ENCODE measurements around the gene RNF150.

RNF150 gene

DNA sequence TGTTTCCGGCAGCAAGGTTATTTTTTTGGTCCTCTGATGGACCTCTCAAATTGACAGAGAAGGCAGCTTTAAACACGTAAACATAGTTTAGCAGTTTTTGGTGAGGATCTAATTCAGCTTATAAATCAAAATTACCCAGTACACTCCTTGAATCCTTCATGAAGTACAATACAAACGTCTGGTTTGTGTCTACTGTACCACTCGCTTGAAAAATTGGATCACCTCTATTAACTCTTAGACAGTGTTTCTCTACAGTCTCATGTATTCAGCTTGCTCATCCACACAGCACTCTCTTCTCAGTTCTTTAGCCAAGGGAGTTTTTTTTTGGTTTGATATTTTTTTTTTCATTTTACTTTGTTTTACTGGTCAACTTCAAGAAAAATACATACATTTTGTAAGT lies 113.5 kb downstream of the RNF150 start:
- H3K4me1 ChIP-seq (ENCODE audit: insufficient read depth, insufficient read length): no peaks in the 10 kb centered on the region
- no peaks in the 10 kb centered on the region for H3K36me3 ChIP-seq (ENCODE audit: insufficient read depth, insufficient read length, low read length)
- H3K4me3 ChIP-seq (ENCODE audit: insufficient read length, low read depth): no peak overlapping the region
- H3K27me3 ChIP-seq (ENCODE audit: insufficient read depth, insufficient read length): no peaks in the 10 kb centered on the region
- no peak overlapping the region for H3K9ac ChIP-seq (ENCODE audit: insufficient read length, low read depth)
- H3K9me3 ChIP-seq (ENCODE audit: insufficient read depth, low read length): no peaks in the 10 kb centered on the region
- no peak for DNase-seq (ENCODE audit: low read depth, low spot score)
- no peak for TF ChIP-seq SUZ12 (IDR thresholded peaks at IDR 0.05; ENCODE audit: extremely low read depth, insufficient read depth, insufficient read length)
- TF ChIP-seq YY1 (IDR thresholded peaks at IDR 0.05; ENCODE audit: insufficient read depth, insufficient read length): no peak
- TF ChIP-seq ZNF274 (IDR thresholded peaks at IDR 0.05; ENCODE audit: low read depth, low read length): no peak

DNA sequence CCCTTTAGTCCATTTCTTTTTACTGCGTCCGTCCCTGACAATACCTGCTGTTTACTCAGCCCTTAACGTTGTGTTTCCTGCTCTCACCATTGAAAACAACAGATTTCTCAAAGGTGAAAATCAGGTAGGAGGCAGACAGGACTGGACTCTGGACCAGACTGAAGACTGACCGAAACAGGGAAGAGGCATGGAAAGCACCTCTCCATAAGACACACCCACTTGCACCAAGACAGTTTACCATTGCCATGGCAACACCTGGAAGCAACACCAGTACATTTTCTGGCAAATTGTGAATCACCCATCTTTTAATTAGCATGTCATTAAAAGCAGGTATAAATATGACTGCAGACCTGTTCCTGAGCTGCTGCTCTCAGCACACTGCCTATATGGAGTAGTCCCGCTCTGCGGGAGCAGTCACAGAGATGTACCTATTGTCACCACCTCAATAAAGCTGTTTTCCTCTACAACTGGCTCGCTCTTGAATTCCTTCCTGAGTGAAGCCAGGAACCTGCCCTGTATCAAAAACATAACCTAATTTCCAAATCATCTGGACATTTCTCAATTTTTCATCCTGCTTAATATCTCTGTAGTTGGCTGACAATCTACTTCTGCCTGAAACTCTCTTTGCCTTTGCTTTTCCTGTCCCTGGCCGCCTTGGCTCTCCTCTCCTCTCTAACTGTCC lies 117.0 kb downstream of the RNF150 start:
- Histone ChIP-seq H3K9me3 (ENCODE audit: insufficient read depth, low read length) (no peaks in the 10 kb centered on the region), H3K9ac (ENCODE audit: insufficient read length, low read depth) (no peak overlapping the region), H3K4me3 (ENCODE audit: insufficient read length, low read depth) (no peak overlapping the region), H3K36me3 (ENCODE audit: insufficient read depth, insufficient read length, low read length) (no peaks in the 10 kb centered on the region), H3K4me1 (ENCODE audit: insufficient read depth, insufficient read length) (no peaks in the 10 kb centered on the region), H3K27me3 (ENCODE audit: insufficient read depth, insufficient read length) (no peaks in the 10 kb centered on the region)
- DNase-seq (ENCODE audit: low read depth, low spot score): no peak
- no peak for TF ChIP-seq ZNF274 (IDR thresholded peaks at IDR 0.05; ENCODE audit: low read depth, low read length)

DNA sequence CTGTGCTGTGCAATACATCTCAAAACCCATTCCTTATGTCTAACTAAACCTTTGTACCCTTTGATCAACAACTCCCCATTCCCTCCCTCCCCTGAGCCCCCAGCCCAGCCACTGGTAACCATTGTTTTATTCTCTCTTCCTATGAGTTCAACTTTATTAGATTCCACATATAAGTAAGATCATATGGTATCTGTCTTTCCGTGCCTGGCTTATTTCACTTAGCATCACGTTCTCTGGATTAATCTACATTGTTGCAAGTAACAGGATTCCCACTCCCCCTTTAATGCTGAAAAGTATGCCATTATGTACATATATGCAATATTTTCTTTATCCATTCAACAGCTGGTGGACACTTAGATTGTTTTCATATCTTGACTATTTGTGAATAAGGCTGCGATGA lies 119.4 kb downstream of the RNF150 start:
- H3K27me3 ChIP-seq (ENCODE audit: insufficient read depth, insufficient read length): no peaks in the 10 kb centered on the region
- H3K4me3 ChIP-seq (ENCODE audit: insufficient read length, low read depth): no peak overlapping the region
- H3K36me3 ChIP-seq (ENCODE audit: insufficient read depth, insufficient read length, low read length): no peaks in the 10 kb centered on the region
- H3K9me3 ChIP-seq (ENCODE audit: insufficient read depth, low read length): no peaks in the 10 kb centered on the region
- no peaks in the 10 kb centered on the region for H3K4me1 ChIP-seq (ENCODE audit: insufficient read depth, insufficient read length)
- no peak overlapping the region for H3K9ac ChIP-seq (ENCODE audit: insufficient read length, low read depth)
- no peak for DNase-seq (ENCODE audit: low read depth, low spot score)
- no peak for TF ChIP-seq YY1 (IDR thresholded peaks at IDR 0.05; ENCODE audit: insufficient read depth, insufficient read length)
- no peak for TF ChIP-seq ZNF274 (IDR thresholded peaks at IDR 0.05; ENCODE audit: low read depth, low read length)
- TF ChIP-seq SUZ12 (IDR thresholded peaks at IDR 0.05; ENCODE audit: extremely low read depth, insufficient read depth, insufficient read length): no peak

DNA sequence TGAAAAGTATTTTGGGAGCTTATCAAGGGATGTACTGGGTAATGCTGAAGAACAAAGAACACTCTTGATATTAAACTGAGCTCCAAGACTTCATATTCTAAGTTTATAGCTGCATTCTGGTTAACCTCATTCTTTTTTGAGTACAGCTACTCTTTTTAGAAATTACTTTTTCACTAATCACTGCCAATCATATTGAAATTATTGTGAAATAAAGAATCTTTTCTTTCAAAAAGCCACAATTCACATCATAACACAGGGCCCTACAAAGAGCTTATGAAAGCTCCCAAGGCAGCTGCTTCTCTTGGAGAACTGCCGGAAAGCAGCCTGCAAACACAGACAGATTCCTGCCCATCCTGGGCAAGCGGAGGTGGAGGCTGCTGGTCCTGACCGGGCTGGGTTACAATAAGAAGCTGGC lies 121.4 kb downstream of the RNF150 start:
- Histone ChIP-seq H3K9ac (ENCODE audit: insufficient read length, low read depth) (no peak overlapping the region), H3K36me3 (ENCODE audit: insufficient read depth, insufficient read length, low read length) (no peaks in the 10 kb centered on the region), H3K4me1 (ENCODE audit: insufficient read depth, insufficient read length) (no peaks in the 10 kb centered on the region), H3K9me3 (ENCODE audit: insufficient read depth, low read length) (no peaks in the 10 kb centered on the region), H3K4me3 (ENCODE audit: insufficient read length, low read depth) (no peak overlapping the region), H3K27me3 (ENCODE audit: insufficient read depth, insufficient read length) (no peaks in the 10 kb centered on the region)
- no peak for DNase-seq (ENCODE audit: low read depth, low spot score)
- no peak for TF ChIP-seq ZNF274 (IDR thresholded peaks at IDR 0.05; ENCODE audit: low read depth, low read length)
- TF ChIP-seq YY1 (IDR thresholded peaks at IDR 0.05; ENCODE audit: insufficient read depth, insufficient read length): no peak
- TF ChIP-seq SUZ12 (IDR thresholded peaks at IDR 0.05; ENCODE audit: extremely low read depth, insufficient read depth, insufficient read length): no peak

DNA sequence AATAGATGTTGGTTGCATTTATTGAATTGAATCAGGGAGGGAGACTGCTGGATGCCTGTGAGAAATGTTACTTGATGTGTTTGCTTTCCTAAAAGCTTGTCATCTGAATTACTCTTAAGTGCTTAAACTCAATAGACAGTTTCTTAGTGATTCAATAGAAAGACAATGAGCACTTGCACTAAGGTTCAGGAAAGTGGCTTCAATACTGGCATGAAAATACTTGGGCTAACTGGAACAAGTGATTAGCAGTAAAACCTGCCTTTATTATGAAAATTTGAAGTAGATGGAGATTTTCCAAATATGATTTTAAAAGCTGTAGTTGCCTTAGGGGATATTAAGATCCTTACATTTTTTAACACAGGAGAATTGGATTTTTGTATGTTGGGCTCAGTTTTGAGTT lies 123.3 kb downstream of the RNF150 start:
- no peak for DNase-seq (ENCODE audit: low read depth, low spot score)
- H3K27me3 ChIP-seq (ENCODE audit: insufficient read depth, insufficient read length): no peaks in the 10 kb centered on the region
- H3K9ac ChIP-seq (ENCODE audit: insufficient read length, low read depth): no peak overlapping the region
- H3K4me3 ChIP-seq (ENCODE audit: insufficient read length, low read depth): no peak overlapping the region
- no peak for TF ChIP-seq SUZ12 (IDR thresholded peaks at IDR 0.05; ENCODE audit: extremely low read depth, insufficient read depth, insufficient read length)
- TF ChIP-seq YY1 (IDR thresholded peaks at IDR 0.05; ENCODE audit: insufficient read depth, insufficient read length): no peak
- TF ChIP-seq ZNF274 (IDR thresholded peaks at IDR 0.05; ENCODE audit: low read depth, low read length): no peak
- H3K36me3 ChIP-seq (ENCODE audit: insufficient read depth, insufficient read length, low read length): no peaks in the 10 kb centered on the region
- H3K4me1 ChIP-seq (ENCODE audit: insufficient read depth, insufficient read length): no peaks in the 10 kb centered on the region
- H3K9me3 ChIP-seq (ENCODE audit: insufficient read depth, low read length): no peaks in the 10 kb centered on the region

DNA sequence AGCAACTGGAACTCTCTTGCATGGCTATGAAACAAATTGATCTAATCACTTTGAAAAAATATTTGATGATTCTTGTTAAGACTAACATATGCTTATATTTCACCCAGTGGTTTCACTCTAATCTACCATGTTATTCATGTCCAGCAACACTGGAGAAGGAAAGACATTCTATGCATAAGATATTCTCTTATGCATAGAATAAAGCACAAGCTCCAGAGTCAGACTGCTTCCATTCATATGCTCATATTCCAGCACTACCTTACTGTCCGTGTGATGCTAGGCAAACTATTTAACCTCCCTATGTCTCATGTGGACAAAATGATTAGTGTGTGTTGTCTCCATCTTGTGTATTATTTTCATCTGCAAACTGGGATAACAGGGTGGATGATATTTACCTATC lies 124.1 kb downstream of the RNF150 start:
- Histone ChIP-seq H3K4me3 (ENCODE audit: insufficient read length, low read depth) (no peak overlapping the region), H3K27me3 (ENCODE audit: insufficient read depth, insufficient read length) (no peaks in the 10 kb centered on the region), H3K9ac (ENCODE audit: insufficient read length, low read depth) (no peak overlapping the region), H3K4me1 (ENCODE audit: insufficient read depth, insufficient read length) (no peaks in the 10 kb centered on the region), H3K36me3 (ENCODE audit: insufficient read depth, insufficient read length, low read length) (no peaks in the 10 kb centered on the region), H3K9me3 (ENCODE audit: insufficient read depth, low read length) (no peaks in the 10 kb centered on the region)
- DNase-seq (ENCODE audit: low read depth, low spot score): no peak
- TF ChIP-seq SUZ12 (IDR thresholded peaks at IDR 0.05; ENCODE audit: extremely low read depth, insufficient read depth, insufficient read length) (no peak), ZNF274 (IDR thresholded peaks at IDR 0.05; ENCODE audit: low read depth, low read length) (no peak), YY1 (IDR thresholded peaks at IDR 0.05; ENCODE audit: insufficient read depth, insufficient read length) (no peak)

DNA sequence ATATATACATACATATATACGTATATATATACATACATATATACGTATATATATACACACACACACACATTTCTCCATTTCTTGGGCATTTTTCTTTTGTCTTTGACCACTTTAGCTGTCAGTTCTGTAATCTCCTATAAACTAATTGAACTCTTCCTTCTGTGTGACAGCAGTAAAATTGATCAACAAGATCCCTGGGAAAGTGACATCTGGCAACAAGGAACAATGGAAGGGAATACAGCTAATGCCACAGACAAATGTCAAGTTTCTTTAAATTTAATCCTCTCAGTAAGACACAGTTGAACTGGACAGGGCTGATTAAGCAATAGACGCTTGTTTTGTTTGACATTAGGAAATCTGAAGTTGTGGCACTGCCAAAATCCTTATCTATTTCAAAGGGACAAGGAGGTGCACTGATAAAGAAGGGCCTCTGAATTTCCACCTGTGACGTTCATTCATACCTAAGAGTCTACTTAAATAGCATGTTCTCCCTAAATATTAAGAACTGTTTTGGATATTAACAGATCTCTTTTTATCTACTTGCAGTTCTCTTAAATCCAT lies 126.9 kb downstream of the RNF150 start:
- no peak overlapping the region for H3K9ac ChIP-seq (ENCODE audit: insufficient read length, low read depth)
- H3K27me3 ChIP-seq (ENCODE audit: insufficient read depth, insufficient read length): no peaks in the 10 kb centered on the region
- DNase-seq (ENCODE audit: low read depth, low spot score): no peak

More for the DNA sequence above, 126.9 kb downstream of the RNF150 start:
- Histone ChIP-seq H3K4me1 (ENCODE audit: insufficient read depth, insufficient read length) (no peaks in the 10 kb centered on the region), H3K9me3 (ENCODE audit: insufficient read depth, low read length) (no peaks in the 10 kb centered on the region), H3K36me3 (ENCODE audit: insufficient read depth, insufficient read length, low read length) (no peaks in the 10 kb centered on the region), H3K4me3 (ENCODE audit: insufficient read length, low read depth) (no peak overlapping the region)
- TF ChIP-seq YY1 (IDR thresholded peaks at IDR 0.05; ENCODE audit: insufficient read depth, insufficient read length) (no peak), ZNF274 (IDR thresholded peaks at IDR 0.05; ENCODE audit: low read depth, low read length) (no peak), SUZ12 (IDR thresholded peaks at IDR 0.05; ENCODE audit: extremely low read depth, insufficient read depth, insufficient read length) (no peak)

Measured in NT2/D1 (cell line).